ENCODE data around the gene CCDC9B.

The CCDC9B gene

DNA sequence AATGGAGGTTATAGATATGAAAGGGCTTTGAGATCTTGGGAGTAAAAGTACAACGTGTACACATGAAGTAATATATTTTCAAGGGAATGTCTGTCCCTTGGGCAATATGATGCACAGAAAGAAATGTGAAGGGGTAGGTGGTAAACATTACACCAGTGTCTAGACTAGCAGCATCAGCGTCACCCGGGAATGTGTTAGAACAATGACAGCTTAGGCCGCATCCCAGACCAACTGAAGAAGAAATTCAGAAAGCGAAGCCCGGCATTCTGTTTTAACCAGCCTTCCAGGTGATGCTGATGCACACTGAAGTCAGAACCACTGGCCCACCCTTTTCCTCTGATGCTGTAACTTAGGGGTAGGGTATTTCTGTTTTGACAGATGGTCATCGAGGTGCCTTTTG is 10.9 kb downstream of the CCDC9B start:
- DNase-seq (ENCODE audit: low read depth), result no peak

DNA sequence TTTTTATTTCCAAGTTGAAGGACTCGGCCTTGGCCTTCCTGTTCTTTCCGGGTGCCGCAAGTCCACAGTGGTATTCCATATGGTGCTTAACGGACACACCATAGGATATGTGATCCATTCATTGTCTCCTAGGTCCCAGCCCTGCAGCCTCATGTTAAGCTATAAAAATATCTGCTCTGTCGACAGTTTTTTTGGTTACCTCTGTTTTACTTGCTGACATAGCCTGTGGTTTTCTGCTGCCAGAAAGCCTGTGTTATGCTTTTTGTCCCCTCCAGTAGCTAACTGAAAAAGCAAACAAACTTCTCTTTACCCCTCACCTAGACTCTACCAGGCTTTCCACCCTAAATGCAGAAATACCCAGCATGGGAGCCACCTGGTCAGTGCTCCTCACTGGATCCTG is 12.0 kb downstream of the CCDC9B start:
- no peak for DNase-seq (ENCODE audit: low read depth)

DNA sequence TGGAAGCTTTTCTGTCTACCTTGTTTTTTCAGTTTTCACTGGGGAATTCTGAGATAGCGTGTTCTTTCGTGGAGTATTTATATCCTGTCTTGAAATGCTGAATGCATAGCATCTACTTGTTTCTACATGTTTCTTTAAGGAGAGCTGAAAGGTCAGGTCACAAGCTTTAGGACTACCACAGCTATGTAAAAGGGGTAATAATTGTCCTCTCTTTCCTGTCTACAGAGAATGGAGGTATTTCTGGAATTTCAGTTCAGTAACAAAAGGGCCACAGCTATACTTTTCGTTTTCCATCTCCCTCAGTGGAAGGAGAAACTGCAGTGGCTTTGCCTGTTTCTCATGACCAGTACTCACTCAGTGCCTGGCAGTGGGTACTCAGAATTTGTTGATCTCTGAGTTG is 12.6 kb downstream of the CCDC9B start:
- DNase-seq (ENCODE audit: low read depth), result peak; percentile 81

DNA sequence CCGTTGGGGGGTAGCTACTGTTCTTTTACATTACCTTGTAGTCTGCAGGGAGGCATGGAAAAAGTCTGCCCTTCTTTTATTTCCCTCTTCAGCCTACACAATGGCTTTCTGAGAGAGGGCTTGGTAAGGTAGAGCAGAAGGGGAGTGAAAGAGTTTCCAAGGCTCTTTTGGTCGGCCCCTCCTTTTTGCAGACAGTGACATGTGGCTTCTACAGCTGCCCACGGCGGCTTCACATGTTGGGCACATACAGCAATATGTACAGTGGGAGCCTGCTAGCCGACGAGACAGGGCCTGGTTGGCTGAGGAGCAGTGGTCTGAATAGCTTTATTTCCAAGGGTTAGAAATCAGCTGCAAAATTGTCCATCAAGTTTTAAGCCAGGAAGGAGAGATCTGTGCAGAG is 13.3 kb downstream of the CCDC9B start:
- no peak for DNase-seq (ENCODE audit: low read depth)

DNA sequence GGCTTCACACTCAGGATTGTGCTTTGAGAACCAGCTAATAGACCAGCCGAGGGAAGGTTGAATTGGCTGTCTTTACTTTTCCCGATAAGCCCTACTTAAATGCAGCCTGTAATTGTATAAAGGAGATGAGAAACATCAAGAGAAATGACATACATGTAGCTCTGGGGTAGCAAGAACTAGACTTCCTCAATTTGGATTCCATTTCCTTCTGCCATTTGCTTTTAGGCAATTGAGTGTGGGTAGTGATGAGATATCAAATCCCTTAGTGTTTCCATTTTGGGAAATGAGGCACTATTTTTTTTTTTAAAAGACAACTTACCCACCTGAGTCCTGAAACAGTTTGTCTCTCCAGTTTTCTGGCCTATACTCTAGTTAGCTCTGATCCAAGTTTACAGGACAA is 15.0 kb downstream of the CCDC9B start:
- no peak for DNase-seq (ENCODE audit: low read depth)

DNA sequence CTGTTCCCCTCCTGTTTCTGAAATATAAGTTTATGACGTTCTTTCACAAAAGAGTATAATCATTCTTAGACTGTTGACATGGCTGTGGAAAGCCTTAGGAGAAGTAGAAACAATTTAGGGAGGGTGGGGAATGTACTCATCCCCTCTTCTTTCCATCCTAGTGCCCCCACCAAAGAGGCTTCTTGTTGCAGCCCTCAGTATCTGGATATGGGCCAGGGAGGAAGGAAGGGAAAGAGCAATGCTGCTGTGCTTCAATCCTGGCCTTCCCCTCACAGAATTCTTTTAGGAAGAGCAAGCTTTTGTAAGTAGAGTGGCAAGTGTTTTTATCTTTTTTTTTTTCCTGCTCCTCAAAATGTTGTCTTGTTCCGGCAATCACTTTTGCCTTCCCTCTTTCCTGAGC is 15.6 kb downstream of the CCDC9B start:
- no peak for DNase-seq (ENCODE audit: low read depth)

DNA sequence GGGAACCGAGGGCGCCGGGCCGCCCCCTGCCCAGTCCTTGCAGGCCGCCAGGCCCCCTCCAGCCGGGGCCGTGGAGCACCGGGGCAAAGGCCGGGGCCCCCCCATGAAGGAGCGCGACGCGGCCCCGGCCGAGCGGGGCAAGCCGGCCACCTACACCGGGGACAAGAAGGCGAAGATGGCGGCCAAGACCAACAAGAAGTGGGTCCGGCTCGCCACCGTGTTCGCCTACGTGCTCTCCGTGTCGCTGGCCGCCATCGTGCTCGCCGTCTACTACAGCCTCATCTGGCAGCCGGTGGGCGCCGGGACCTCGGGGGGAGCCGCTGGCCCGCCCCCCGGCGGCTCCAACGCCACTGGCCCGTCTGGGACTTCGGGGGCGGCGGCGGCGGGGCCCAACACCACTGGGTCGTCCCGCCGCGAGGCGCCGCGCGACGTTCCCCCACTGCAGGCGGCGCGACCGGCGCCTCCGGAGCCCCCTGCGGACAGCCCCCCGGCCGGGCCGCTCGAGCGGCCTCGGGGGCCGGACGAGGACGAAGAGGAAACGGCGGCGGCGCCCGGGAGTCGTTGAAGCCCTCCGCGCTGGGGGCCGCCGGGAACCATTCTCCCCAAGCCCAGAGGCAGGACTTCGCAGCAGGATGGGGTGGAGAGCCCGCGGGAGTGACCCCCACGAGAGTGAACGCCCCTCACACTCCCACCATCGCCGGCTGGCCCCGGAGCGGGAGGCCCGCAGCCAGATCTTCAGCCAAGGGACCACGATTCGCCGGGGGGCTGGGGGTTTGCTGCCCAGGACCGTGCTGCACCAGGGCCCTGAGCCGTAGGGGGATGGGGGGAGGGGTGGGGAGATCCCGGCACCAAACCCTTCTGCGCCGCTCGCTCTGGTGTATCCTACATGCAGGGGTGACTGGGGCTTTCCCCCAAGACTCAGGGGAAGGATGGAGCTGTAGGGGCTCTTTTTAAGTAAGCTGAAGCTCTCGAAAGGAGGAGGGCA is 16.5 kb downstream of the CCDC9B start:
- no peak for DNase-seq (ENCODE audit: low read depth)

DNA sequence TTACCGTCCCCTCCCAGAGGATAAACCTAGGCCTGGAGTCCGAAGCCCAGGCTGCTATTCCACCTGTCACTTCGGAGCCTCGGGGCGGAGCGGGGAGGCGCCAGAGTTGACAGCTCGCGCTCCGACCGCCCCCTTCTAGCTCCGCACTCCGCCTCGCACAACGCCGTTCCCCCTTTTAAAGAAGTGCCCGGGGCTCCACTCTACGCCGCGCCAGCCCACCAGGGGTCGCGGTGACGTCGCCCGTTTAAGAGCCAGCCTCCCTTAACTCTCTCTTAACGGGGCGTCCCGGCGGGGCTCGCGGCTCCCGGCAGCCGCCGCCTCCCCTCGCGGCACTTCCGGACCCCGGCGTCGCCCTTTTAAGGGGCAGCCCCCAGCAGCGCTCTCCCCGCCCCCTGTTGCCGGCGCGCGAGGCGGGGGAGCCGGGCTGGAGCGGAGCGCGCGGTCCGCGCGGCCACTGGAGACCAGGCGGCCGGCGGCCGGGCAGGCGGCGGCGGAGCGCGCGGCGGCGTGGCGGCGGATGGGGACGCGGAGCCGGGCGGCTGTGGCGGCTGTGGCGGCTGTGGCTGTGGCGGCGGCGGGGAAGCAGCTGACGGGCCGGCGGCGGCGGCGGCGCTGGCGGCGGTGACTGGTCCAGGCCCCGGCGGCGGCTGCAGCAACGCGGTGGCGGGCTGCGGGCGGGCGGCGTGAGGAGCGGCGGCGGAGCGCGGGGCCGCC is 17.3 kb downstream of the CCDC9B start, which contains the start of gene INAFM2:
Gene INAFM2, plus strand, starts transcription at position 454 of the 714 bp plus-strand sequence. CDS start 364 bp downstream, outside the sequence.
- peak; percentile 93 for DNase-seq (ENCODE audit: low read depth)

DNA sequence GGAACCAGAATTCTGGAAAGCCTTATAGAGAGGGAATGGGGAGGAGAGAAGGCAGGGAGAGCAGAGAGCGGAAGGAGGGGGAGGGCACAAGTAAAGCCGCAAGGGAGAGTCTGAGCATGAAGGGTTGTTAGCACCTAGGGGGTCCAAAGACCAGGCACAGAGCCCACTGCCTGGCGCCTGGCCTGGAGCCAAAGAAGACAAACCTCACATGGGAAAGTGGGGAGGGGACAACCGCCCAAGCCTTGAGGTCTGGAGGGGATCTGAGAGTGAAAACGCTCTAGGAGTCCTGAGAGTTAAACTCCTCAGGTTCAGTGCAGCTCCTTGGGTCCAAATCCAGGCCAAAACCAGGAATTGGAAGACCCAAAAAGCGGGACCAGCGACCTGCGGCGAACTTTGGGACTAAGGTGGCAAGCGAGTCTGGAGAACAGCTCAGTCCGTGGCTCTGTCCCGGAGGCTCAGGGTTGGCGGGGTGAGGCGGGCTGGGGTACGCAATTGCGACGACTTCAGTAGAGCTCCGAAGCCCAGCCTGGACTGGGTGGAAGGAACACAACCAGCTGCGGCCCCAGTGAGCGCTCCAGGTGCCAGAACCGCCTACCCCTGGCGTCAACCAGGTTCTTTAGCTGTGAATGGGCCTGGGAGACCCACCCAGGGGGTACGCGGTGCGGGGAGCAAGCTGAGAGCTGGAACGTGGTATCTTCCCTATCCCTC is 18.1 kb downstream of the CCDC9B start:
- no peak for DNase-seq (ENCODE audit: low read depth)

DNA sequence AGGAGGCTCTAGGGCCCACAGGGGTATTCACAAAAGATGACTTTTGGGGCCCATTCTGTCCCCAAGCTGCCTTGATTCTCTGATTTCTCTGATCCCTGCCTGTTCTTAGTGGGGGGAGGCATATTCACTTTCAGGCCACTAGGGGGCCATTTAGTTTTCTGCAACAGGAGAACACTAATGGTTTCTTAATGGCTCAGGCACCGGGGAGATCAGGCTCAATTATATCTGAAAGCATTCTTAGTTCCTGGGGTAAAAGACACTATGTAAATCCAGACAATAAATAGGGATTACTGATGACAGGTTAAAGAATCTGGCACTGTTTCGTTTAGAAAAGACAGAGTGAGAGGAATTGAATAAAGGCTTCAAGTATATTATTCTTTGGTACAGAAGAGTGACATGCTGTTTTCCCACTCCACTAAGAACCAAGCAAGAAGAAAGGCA is 19.8 kb downstream of the CCDC9B start:
- DNase-seq (ENCODE audit: low read depth), result peak; percentile 73

DNA sequence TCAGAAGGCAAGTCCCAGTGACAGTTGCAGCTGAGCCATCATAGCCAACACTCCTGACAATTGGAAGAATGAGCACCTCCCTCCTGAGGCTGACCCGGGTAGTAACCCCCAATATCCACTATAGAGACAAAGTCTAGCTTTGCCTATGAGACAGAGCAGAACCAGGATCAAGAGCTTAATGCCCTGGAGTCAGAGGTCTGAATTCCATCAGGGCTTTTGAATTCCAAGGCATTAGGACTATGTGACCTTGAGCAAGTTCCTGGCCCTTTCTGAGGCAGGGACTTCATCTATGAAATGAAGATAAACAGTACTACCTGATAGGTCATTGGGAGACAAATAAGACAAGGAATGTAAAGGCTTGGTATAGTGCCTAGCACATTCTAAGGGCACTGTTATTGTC is 20.3 kb downstream of the CCDC9B start:
- no peak for DNase-seq (ENCODE audit: low read depth)

DNA sequence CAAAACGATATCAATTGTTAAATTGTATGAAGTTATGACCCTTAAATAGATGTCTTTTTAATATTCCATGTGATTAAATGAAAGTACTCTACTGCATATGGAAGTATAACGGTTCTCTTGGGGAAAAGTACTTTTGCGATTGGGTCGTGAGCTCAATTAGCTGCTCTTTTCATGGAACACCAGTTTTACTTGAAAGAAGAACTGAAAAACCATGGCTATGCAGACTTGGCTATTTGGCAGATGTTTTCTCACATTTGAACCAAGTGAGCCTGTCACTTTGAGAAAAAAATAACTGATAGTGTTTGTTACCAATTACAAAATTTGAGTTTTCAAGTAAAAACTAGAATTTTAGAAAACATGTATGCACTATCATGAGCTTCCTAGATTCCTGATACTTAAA is 23.2 kb downstream of the CCDC9B start:
- no peak for DNase-seq (ENCODE audit: low read depth)

DNA sequence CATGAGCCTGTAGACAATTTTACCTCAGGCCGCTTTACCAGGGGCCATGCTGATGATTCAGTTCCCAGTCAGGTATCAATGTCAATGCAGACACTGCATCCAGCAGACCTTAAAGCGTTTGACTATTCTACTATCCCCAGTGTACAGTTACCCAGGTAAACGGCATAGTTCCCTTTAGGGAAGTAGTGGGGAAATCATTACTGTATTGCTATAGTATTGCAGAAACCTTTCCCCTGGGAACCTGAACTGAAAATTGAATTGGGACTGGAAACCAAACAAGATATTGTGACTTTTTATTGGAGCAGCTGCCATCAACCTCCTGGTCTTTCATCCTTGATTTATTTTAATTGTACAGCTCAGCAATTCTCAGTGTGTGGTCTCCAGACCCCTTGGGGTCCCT is 23.8 kb downstream of the CCDC9B start:
- no peak for DNase-seq (ENCODE audit: low read depth)

DNA sequence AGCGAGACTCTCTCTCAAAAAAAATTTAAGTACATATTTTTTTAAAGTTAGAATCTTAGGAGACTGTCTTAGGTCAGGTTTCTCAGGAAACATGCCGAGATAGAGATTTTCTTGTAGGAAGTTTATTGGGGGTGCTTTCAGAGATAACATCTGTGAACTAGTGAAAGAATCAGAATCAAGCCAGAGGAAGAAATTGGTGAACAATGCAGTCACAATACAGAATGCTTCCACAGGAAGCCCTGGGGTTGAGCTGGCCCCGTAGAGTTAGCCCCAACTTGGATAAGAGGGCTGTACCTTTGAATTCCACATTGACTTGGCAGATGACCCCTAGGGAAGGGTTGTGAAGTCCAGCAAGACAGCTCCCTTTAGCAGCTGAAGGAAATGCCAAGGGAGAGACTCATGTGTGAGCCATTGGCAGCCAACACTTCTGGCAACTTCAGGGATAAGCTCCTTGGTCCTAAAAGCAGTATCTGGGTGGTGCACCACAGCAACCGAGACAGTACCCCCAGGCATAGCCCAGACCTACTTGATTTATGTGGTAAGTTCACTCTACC is 25.9 kb downstream of the CCDC9B start:
- DNase-seq (ENCODE audit: low read depth), result no peak

DNA sequence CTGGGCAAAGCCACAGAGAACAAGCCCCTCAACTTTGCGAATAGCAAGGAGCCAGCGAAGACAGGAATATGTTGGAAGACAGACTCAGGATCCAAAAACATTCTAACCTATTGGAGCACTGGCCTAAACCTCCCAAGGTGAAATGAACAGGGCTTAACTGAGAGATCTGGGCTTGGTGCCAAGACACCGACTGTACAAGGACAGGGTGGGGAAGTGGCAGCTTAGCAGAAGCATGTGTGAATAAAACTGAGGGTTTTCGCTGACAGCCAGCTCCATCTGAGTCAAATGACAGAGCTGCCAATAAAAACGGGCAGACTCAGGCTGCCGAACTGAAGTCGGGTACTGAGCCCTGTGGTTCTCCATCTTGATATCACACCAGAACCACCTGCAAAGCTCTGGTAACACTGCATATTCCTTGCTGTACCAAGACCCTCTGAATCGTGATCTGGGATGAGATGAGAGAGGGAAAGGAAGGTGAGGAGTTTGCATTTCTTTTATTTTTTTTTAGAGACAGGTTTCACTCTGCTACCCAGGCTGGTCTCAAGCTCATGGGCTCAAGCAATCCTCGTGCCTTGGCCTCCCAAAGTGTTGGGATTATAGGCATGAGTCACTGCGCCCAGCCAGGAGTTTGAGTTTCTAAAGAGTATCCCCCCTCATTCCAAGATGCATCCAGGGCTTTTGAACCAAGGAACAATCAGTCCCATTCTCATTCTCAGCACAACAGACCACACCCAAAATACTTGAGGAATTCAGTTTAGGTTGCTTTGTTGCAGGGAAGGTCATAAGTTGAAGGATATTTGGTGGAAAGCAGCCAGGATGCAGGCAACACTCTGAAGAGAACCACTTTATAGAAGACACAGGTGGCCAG is 27.0 kb downstream of the CCDC9B start:
- DNase-seq (ENCODE audit: low read depth), result no peak

DNA sequence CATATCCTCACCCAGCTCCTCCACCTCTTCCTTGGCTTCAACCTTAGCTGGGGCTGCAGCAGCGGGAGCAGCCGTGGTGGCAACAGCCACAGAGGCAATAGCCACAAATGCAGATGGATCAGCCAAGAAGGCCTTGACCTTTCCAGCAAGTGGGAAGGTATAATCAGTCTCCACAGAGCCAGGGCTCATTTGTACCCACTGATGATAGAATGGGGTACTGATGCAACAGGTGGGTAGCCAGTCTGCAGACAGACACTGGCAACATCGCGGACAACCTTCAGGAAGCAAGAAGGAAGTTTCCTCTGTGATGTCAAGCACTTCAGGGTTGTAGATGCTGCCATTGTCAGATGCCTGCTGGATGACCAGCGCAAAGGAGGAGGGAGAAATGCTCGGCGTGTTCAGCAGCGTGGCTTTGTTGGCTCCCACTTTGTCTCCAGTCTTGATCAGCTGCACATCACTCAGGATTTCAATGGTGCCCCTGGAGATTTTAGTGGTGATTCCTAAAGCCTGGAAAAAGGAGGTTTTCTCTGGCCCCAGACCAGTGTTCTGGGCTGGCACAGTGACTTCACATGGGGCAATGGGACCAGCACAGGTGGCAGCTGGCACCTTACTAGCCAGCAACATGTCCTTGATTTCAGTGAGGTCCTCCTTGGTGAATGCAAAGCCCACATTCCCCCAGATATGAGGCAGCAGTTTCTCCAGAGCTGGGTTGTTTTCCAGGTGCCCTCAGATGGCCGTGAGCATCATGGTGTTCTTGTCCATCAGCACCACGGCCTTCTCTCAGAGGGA is 28.2 kb downstream of the CCDC9B start:
- DNase-seq (ENCODE audit: low read depth), result no peak

DNA sequence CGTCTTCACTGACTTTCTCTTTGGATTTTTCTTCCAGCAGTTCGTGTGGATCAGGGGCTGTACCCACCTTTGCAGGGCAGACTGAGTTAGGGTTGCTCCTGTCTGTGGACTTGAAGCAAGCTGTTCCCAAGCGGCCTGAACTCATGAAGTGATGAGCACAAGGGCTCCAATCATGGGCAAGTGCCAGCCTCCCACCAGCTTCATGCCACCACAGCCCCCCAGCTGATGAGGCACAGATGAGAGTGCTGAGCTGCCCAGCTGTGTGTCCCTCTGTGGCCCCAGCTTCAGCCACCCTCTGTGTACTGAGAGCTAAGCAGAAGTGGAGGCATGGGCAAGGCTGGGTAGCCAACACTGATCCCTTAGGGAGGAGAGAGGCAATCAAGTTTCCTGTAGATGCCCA is 29.7 kb downstream of the CCDC9B start:
- DNase-seq (ENCODE audit: low read depth), result no peak

DNA sequence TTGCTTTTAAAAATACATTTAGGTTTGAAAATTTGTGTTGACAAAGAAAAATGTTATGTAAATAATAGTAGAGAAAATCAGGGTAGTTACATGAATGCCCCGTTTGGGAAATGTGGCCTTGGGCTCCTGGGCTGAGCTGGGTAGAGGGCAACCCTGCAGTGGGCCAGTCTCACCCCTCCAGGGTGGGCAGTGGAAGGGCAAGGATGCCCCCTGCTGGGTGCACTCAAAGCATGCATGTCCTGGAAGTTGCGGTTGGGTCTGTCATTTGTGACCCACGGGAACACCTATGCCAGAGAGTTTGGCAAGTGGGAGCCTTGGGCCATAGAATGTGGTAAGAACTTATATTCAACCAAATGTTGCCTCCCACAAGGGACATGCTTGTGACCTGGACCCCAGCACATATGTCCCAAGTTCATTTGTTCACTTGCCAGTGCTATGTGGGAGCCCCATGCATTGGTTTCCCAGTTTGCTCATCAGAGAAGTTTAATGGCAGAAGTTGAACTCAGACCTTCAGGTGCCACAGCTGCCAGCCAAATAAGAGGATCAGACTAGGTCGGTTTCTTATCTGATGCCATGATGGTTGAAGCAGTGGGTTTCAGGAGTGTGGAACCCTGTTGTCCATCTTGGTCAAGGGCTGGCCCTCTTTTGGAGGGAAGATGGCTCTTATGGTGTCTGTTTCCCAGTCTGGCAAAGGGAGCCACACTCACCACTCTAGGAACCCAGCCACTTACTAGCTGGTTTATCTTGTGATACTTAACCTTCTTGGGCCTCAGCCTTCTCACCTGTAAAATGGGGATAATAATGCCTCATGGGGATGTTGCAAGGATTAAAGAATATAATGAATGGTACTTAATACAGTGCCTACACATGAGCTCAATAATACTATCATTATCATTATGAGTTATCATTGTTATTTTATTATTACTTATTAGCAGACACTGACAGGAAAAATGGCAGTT is 30.5 kb downstream of the CCDC9B start:
- no peak for DNase-seq (ENCODE audit: low read depth)

DNA sequence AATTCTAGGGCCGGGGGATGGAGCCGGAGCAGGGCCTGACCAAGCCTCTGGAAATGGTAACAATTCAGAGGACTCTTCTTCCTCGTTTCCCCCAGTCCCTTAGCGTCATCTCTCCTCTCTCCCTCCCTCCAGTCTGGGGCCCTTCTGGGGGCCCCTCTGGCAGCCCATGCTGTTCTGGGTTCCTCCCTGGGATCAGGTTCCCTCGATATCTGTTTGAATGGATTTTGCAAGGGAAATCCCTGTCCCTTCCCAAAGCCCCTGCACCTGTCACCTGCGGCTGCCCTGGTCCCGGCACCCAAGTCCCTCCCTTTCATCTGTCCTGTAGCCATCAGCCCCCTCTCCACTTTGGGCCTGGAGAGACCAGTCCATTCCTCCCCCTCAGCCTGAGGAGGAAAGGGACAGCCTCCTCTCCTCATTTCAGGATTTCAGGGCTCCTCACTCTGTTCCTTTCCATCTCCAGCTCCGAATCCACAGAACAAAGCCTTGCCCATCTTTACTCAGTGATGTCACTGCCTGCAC is 31.3 kb downstream of the CCDC9B start:
- no peak for DNase-seq (ENCODE audit: low read depth)
